ENCODE results near the gene DIAPH2.
"Not testable (repeated sequence)": the region's sequence is repeated elsewhere in the genome, so short reads cannot be mapped to it uniquely, and the experiment has no call there.

Gene DIAPH2

DNA sequence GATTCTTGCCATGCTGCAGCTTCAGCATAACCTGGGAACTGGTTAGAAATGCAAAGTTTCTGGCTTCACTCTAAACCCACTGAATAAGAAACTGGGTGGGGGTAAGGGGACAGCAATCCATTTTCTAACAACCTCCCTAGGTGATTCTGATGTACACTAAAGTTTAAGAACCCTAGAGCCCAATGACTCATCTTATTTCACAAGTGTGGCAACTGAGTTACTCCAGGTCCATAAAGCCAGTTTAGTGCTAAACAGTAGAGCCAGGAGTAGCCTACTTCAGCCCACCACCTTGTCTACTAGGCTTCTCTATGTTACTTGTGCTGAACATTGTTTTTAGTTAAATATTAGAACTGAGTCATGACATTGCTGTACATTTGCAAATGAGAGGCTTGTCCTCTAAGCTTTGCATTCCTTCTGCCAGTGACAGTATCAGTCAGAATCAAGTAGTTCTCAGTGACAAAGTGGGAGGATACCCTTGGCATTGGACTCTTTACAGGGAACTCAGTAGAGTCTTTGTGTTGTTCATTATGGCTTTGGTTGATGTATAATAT lies 717.0 kb downstream of the DIAPH2 start:
- DNase-seq: no peak

DNA sequence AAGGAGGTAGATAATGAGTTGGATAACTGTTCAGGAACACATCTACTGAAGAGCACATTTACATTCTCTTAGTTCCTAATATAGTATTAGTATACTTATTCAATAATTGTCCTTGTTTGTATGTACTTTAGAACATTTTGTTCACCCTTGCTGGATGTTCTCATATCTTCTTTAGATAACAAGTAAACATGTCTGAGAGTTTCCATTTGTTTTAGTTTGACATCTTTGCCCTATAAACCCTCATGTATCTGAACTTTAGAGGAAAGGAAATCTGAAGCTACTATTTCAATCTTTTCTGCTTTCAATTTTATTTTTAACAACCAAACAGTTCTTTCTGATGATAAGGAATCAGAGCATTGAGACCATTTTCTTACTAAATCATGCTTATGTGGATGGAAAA lies 717.7 kb downstream of the DIAPH2 start:
- no peak for DNase-seq

DNA sequence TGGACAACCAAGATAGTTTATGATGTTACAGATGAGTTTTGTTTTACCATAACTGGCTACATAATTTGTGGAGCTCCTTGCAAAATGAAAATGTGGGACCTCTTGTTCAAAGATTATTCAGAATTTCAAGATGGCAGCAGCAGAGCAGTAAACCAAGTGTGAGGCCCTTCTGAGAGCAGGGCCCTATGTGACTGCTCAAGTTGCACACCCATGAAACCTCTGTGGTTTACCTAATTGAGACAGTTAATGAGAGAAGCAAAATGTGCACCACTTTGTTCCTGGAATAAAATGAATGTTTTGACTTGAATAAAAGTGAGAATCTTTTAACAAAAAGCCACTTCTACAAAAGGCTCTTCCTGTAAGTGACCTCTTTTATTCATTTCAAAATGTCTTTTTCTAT lies 718.3 kb downstream of the DIAPH2 start:
- no peak for DNase-seq

DNA sequence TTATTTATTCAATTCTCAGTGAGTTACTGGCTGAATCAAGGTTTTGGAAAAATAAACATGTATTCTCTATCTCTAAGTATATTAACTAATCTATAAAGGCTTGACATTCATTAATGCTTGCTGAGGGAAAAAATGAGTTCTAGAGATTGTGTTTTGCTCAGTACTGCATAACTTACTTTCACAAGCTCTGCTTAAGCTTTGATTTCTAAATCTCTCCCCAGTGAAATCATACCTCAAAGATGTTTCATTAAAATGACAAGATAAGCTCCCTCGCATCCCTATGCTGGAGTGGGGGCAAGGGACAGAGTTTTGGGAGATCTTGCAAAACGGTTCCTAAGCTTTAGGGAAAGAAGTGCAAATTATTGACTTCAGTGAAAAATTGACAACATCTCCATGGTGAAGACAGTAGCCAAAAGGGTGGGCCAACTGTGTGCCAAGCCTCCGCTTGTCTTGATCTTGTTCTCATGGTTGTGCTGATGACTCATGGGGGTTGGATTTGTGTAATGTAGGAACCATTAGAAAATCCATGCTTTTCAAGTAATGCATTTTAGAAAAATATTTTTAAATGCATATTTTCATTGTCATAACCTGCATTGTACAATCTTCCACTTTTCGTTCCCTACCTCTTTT lies 720.5 kb downstream of the DIAPH2 start:
- no peak for DNase-seq

DNA sequence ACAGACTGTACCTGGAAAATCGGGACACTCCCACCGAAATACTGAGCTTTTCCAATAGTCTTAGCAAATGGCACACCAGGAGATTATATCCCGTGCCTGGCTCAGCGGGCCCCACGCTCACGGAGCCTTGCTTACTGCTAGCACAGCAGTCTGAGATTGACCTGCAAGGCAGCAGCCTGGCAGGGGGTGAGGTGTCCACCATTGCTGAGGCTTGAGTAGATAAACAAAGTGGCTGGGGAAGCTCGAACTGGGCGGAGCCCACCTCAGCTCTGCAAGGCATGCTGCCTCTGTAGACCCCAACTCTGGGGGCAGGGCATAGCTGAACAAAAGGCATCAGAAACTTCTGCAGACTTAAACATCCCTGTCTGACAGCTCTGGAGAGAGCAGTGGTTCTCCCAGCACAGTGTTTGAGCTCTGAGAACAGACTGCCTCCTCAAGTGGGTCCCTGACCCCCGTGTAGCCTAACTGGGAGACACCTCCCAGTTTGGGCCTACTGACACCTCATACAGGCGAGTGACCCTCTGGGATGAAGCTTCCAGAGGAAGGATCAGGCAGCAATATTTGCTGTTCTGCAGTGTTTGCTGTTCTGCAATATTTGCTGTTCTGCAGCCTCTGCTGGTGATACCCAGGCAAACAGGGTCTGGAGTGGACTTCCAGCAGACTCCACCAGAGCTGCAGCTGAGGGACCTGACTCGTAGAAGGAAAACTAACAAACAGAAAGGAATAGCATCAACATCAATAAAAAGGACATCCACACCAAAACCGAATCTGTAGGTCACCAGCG lies 725.2 kb downstream of the DIAPH2 start:
- DNase-seq: not testable (repeated sequence)

DNA sequence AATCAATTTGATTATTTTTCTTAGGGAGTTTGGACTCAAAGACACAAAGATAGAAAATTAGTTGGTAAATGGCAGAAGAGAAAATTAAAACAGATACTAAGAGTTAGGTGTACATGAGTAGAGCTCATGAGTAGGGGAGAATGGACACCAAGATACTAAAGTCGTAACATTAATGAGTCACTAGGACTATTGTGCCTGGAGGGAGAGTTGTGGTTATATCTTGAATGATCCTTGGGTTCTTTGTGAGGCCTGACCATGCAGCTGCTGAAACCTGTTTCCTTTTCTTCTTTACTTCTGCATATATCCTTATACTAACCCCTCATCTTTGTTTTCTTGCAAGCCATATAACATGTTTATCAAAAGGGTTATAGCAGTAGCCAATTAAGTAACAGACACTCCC lies 731.8 kb downstream of the DIAPH2 start:
- no peak for DNase-seq

DNA sequence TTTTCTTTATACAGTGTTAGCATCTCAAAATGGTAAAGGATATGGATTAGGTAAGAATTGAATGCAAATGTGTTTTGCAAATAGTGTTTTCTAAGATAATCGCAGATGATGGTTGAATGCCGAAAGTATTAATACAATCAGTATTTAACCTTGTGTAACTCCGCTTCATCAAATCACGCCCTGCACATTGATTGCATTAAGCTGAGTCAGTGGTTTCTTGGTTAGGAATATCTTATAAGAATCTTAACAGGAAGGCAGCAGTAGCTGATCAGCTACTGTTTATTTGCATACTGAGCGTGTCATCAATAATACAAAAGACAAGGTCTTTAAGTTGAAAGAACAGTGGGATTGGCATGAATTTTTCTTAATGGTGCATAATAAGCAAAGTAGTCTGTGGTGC lies 744.5 kb downstream of the DIAPH2 start:
- no peak for DNase-seq

DNA sequence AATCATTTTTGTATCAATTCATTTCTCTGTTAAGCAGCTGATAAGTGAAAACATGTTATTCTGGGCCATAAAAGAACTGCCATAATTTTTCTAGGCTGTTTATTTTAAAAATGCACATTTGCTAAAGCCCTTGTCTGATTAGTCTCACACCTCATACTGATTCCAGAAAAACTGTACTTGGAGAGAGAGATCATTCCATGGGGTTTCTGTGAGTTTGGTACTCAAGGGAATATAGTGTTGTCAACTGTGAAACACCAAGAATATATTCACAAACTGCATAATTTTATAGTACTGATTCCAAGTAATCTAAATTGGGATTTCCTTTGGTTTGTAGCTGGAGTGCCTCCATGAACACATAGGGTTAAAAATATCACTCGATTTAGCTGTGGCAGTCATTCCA lies 746.6 kb downstream of the DIAPH2 start:
- no peak for DNase-seq

DNA sequence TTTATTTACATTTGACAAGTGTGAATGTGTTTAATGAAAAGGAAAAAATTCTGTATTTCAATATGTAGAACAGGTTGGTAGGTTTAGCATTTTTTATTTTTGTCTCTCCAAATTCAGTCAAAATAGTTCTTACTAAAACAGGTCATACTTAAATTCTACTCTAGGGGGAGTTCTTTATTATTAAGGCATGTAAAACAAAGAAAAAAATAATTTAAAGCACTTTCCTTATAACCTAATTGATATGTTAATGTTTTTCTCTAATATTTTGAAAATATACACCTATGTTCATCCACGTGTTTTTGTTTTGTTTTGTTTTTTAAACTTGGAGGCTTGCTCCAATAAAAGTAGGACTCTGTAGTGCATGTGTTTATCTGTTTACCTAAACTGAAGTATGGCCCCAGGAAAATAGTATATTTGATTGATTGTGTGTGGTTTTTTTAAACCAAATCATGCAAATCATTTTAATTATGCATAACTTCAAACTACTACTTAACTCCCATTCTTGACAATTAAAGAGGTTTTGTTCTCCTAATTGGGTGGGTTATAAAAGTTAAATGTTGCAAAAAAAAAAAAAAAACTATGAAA lies 761.7 kb downstream of the DIAPH2 start:
- DNase-seq: no peak

DNA sequence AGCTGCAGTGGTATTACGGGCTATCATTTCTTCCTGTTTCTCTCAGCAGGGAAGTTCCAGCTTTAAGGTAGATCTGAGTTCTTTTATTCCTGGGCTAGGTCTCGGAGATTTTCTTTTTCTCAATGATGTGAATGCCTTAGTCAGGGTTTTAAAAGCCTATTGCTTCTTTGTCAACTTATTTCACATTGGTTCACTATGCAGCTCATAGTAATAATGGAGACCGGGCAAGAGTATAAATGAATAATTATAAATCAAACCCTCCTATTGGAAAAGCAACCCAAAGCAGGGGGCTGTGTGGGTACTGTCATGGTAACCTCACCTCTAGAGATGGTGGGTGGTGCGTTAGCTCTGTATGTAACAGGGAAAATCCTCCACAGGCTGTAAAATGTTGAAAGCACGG lies 762.7 kb downstream of the DIAPH2 start:
- no peak for DNase-seq

DNA sequence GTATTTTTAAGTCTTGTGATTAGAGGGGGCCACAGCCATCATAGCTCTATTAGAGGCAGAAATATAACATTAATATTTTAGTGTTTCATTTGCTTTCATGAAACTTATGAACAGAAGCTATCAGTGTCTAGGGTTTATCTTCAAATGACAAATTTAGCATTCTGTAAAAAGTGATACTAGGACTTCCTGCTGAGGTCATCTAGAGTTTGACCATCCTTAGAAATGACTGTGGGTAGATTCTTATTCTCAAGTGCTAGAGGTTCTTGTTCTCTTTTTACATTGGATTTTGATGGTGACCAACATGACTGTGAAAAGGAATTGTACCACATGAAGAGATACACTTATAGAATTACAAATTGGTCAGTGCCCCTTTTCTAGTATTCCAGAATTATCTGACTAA lies 767.6 kb downstream of the DIAPH2 start:
- no peak for DNase-seq

DNA sequence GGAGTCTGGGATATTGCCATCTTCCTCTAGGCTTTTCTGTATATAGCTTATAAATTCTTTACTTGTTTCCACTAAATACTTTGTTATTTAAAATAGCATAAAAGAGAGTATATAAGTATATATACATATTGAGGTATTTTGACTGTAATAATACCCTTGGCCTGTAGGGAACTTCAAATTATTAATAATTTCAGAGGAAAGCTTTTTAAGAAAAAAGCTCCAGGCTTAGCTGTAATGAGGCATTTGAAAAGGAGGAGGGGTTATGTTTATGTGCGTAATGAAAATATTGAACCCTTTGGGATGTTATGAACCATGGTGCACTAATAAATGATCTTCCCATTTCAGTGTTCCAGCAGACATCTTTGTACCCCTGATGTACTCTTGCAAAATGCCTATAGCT lies 777.1 kb downstream of the DIAPH2 start:
- no peak for DNase-seq

DNA sequence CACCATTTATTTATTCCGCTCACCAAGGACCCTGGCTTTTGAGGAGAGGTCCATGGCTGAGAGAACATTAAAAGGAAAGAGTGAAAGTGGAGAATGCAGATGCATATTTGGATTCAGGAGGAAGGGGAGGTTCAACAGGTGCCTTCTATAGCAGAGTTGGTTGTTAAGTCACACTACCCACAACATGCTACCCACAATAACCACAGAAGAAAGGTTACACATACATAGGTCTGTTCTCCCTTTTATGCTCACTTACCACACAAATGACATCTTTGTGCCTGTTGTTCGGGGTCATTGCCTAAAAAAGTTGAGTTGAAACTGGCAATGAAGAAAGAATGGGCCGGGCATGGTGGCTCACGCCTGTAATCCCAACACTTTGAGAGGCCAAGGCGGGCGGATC lies 786.4 kb downstream of the DIAPH2 start:
- no peak for DNase-seq

DNA sequence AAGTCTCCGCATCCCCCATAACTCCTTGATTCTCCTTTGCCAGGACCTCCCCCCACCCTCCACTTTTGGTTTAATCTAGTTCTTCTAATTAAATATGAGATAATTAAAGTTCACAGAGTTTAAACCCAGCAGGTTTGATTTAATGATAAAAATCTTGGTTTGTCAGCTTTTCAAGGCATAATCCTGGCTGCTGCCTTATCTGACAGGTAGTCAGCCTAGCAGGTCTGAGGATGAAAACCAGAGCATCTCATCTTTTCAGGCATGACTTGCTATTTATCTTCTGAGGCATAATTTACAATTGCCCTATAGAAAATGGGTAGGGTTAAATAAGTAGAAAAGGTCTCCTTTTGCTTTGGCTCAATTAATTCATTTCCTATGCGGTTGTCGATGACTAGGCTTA lies 790.3 kb downstream of the DIAPH2 start:
- no peak for DNase-seq

DNA sequence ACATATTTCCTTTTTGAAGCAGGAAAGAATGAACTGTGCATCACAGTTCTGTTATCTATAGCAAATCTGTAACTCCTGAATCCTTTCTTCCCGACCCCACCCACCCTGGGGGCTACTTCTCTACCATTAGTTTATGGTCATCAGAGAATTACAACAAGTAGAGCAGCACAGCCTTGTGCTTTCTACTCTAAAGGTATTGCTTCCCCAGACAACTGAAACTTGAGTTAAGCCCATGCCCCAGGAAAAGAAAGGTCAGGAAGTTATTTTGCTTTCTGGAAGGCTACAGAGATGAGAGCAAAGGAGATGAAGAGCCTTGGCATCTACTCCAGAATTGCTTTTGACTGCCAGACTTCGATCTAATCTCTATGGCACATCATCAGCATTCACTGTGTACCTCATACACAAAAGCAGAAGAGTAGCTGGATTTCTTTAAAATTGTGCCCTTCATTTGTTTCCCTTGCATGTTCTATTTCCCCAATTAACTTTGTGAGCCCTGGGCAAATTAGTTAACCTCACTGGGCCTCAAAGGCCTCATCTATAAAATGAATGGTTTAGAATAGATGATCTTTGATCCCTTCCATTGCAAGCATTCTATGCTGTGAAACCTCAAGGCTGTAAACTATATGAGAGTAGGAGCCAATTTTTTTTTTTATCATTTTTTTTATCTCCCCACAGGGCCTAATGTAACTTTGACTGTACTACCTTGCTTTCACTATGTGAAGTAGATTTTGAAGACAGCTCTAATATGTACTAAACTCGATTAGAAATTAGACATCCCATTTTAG lies 794.7 kb downstream of the DIAPH2 start:
- no peak for DNase-seq

DNA sequence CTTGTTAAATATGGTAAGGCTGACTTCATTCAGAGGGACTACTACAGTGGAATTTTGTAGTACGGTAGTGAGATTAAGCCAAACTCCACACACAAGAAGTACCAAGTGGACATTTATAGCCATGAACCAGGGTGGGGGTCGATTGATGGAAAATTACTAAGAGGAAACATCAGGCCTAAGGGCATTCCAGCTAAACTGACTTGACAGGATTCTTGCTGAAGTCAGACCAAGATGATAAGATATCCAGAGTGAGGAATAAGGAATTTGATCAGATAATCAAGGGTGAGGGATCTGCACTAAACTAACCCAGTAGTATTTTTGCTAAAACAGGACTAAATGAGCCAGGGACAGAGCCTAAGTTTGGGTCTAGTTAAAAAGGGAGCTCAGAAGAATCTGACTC lies 796.6 kb downstream of the DIAPH2 start:
- DNase-seq: no peak

DNA sequence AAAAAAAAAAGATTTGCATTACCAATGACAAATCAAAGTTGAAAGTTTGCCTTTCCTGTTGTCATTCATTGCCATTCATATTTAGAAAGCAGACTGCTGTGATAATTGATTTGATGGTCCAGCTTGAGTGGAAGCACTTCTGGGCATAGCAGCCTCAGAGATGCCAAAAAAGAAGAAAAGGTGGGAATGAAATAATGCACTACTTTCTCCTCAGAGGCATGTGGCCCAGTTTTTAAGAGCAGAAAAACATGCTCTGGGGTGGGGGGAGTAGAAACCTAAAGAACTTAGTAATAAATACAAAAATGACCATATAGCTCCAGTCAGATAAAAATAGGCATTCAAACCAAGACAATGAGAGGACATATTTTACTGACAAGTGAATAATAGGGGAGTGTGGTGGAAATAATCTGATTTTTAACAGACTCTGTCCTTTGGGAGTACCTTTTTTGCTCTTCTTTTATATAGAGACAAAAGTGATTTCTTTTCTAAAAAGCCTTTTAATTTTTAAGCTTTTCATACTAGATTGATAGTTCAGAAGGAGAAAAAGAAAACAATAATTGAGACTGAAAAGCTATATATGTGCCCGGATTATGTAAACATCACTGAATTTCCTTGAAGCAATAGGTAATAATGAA lies 798.1 kb downstream of the DIAPH2 start:
- DNase-seq: no peak

DNA sequence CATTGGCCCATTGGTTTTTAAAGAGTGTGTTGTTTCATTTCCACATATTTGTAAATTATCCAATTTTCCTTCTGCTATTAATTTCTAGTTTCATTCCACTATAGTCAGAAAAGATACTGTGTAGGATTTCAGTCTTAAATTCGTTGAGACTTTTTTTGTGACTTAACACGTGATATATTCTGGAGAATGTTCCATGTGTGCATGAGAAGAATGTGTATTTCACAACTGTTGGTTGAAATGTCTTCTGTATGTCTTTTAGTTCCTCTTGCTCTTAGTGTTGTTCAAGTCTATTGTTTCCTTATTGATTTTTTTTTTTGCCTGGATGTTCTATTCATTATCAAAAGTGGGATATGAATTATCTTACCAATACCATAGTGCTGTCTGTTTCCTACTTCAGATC lies 806.0 kb downstream of the DIAPH2 start:
- DNase-seq: no peak

DNA sequence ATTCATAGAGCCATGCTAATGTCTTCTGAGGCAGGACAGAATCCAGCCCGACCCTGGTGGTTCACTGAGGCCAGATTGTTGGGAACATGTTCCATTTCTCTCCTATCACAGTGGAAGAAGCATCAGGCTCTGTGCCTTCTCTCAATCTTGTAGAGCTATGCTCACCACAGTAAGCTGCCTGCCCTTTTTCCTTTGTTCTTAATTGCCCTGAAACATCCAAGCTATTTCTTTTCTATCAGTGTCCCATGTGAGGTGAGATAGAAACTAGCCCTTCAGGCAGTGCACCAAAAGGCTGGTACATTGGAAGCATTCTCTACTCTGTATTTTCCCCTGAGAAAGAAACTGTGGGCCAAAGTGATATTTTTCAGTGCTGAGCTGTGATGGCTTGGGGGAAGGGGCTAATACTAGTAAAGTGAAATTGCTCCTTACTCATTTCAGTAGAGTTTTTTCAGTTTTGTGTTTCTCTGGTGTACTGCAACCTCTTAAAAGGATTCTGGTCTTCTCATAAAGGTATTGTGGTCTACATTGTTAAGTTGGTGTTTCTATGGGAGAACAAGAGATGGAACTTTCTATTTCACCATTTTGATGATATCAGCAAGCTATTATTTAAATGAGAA lies 810.2 kb downstream of the DIAPH2 start:
- DNase-seq: no peak

DNA sequence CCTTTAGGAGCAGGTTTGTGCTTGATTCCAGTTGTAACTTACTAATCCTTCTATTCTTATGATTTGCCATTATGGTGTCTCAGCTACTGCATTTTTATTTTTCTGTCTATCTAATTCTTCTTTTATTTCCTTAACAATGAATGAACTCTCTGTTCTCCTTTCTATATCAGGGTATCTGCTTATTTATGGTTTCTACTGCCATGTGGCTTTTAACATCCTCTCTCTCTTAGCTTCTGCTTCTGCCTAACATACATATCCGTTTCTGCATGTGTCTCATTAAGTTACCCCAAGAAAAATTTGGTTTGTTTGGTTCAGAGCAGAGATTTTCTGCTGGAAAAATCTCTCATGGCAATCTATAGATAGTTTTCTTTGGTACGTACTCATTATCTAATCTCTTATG lies 813.5 kb downstream of the DIAPH2 start:
- no peak for DNase-seq

DNA sequence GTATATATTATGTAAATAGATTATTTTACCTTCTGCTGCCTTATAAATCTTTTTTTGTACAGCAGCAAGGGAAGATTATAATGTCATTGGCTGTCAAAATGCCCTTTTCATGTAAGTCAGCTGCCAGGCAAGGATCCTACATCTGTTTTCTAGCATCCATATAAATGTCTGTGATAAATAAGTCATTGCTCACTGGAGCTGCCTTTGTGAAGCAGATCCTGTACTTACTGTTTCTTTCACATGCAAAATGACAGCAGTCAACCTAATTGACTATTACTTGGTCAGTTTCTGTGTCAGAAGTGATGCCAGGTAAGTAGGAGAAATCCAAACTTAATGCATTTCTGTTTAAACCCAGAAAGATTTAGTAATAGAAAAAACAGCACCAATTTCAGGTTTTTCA lies 819.8 kb downstream of the DIAPH2 start:
- DNase-seq: no peak

DNA sequence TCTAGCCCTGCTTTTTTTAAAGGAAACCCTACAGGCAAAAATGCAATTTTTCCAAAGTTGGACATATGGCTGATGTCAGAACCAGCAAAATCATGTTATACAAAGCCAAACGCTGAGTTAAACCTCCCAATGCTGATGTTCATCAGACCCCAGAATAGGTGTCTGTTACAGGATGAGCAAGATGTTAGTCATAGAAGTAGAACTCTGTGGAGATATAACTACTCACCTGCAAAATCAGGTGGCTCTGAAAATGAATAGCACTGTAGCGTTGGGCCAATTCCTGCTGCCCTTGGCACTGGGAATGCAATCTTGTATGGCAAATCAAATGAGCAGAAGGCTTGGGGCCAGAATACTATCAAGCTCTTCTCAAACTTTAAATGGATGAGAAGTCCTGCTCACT lies 833.1 kb downstream of the DIAPH2 start:
- no peak for DNase-seq
